Fibroblast of lung (primary cell): ENCODE data around the gene TLE1.

Experiments
- CTCF ChIP-seq, 2 donors: IDR thresholded peaks in 1 of 2; conservative IDR thresholded peaks in 1 of 2; 1 replicate in 1 of 2; 2 replicates in 1 of 2; pipeline ENCODE4 v1.5.1; 2011 to 2012; ENCODE audit warnings: low read length in 2 of 2, control low read depth in 1 of 2, inconsistent platforms in 1 of 2, low read depth in 1 of 2, mild to moderate bottlenecking in 1 of 2
- EZH2 ChIP-seq: IDR thresholded peaks from 2 replicates; pipeline ENCODE4 v1.5.1; 2012; ENCODE audit warnings: low read length, control low read depth, mild to moderate bottlenecking; ENCODE audit errors: missing control alignments

- TF ChIP-seq CTCF (conservative IDR thresholded peaks at IDR 0.05 in 1 of 2, IDR thresholded peaks at IDR 0.05 in 1 of 2; ENCODE audit: low read depth in 1 of 2, low read length in 2 of 2) (no peak), EZH2 (no peak)
Observed at GRCh38 chr9:81619353-81620001, 69.9 kb downstream of the TLE1 start.
